GM21717 (cell line): Measurements from ENCODE around the gene CNOT1.
"Not testable (repeated sequence)": the region's sequence is repeated elsewhere in the genome, so short reads cannot be mapped to it uniquely, and the experiment has no call there.

Experiments
- ATAC-seq: cut with Tn5 transposase; IDR thresholded peaks from one replicate; pipeline ENCODE4 v1.9.1; 2021; ENCODE audit warnings: mild to moderate bottlenecking, moderate library complexity; ENCODE audit not compliant: unreplicated experiment

The CNOT1 gene

DNA sequence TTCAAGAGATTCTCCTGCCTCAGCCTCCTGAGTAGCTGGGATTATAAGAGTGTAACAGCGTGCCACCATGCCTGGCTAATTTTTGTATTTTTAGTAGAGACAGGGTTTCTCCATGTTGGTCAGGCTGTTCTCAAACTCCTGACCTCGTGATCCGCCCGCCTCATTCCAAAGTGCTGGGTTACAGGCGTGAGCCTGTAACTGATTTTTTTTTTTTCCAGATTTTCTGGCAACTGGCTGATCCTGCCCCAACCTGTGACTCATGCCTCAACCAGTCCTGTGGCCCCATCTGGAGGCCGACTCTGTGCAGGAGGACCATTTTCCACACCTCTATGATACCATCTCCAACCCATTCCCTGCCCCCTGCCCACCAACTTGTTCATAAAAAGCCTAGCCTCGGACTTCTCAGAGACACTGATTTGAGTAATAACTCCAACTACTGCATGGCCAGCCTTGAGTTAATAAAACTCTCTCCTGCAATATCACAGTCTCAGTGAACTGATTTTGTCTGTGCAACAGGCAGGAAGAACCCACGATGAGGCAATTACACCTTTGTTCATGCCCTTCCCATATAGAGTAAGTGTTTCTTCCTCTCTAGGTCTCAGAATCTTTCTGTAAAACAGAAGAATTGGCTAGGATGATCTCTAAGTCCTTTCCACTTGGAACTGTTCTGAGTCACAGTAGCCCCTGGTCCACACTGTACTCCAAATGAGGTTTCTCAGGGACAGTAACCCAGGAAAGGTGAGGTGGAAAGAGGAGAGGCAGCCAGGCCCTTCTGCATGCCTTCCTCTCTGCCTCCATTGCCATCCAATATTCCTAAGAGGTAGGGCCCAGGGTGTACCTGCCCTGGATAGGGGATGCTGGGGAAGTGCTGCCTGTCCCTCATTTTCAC is 8.8 kb upstream of the CNOT1 start:
- no peak for ATAC-seq

DNA sequence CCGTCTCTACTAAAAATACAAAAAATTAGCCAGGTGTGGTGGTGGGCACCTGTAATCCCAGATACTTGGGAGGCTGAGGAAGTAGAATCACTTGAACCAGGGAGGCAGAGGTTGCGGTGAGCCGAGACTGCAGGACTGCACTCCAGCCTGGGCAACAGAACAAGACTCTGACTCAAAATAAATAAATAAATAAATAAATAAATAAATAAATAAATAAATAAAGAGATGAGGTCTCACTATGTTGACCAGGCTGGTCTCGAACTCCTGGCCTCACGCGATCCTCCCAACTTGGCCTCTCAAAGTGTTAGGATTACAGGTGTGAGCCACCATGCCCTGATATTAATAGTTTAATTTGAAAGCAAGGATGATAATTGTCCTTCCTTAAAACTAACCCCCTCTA is 7.4 kb upstream of the CNOT1 start:
- ATAC-seq = not testable (repeated sequence)

DNA sequence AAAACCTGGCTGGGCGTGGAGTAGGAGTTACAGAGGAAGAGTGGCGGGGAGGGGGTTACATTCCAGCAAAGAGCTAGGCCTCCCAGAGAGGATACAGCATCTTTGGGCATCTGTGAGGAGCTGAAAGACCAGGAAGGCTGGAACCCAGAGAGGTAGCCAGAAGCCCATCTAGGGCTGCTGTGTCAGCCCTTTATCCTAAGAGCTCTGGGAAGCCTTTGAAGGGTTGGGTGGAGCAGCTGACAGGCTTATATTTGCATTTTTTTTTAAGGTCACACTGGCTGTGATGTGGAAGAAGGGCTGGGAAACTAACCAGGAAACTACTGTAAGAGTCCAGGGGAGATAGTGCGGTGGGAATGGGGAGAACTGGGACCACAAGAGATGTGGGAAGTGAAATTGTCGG is 6.8 kb upstream of the CNOT1 start:
- ATAC-seq = no peak

DNA sequence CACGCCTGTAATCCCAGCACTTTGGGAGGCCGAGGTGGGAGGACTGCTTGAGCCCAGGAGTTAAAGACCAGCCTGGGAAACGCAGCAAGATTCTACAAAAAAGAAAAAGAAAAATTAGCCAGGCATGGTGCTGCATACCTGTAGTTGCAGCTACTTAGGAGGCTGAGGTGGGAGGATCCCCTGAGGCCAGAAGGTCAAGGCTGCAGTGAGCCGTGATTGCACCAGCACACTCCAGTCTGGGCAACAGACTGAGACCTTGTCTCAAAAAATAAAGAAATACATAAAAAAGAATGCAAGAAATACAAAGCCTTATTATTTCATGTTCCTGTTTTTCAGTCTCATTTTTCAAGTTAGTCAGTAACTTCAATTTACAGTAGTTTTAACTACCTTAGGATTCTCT is 5.9 kb upstream of the CNOT1 start:
- ATAC-seq = no peak

DNA sequence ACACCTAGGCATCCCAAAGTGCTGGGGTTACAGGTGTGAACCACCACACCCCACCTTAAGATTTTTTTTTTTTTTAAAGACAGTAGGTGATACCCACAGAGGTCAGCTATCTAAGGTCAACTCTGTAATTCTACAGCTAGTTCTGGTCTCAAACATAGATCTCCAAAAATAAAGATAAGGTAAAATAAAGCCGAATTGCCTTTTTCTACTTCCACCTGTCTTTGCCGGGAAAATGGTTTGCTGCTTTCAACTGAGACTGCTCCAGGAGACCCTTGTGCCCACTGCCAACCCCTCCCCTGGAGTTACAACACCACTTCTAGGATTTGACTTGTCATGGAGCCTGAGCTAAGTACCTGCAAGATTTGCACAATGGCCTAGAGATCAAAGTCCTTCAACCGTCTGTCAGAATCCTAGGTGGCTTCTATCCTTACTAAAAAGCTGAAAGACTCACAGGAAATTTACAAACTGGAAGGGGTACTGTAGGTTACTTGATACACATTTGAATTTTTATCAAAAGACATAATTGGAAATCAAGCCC is 4.7 kb upstream of the CNOT1 start:
- ATAC-seq = no peak

DNA sequence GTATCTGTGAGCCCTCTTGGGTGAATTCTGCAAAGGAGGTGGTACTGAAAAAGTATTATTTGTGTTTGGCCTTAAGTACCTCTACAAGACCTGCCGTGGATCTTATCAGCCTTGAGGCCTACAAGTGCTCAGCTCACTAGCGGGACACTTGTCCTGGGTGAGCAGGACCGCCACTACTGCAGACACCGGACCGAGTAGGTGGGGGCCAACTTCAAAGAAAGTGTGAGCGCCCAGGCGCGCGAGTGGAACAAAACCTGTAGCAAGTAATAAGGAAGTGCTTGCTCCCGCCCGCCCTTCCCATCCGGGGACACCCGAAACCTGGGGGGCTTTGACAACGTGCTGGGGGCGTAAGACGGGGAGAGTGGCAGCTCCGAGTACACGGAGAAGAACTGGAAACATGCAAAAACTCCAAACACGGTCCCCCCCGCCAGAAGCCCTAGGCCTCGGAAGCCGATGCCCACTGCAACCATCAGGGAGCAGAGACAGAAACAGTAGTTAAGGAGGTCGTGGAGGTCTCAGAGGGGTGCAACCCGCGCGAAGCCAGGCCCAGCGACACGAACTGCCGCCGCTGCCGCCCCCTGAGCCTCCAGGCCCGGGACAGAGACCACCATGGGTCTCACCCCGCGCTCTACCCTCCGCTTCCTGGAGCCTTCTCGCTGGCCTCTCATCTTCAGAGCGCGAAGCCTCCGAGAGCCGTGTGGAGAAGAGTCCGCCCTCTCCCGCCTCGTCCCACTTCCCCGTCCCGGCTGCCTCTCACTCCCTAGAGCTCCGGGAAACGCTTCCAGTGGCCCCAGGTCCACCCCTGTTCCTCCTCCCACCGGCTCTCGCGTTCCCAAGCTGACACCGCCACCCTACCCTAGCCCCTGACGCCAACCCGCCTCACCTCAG is 537 bp downstream of the CNOT1 start:
- peak; percentile 6 for ATAC-seq

DNA sequence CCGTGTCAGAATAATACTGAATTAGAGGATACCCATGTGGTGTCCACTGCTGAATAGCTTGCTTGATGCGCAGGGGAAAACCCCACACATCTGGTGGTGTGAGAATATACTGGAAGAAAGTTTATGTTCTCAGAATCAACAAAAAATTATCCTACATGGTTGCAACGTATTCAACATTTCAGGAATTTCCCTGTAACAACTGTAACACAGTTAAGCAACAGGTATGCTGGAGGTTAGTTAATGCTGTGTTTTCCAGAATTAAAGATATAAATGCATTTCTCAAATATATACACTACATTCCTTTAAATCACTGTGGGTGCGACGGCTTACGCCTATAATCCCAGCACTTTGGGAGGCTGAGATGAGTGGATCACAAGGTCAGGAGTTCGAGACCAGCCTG is 5.4 kb downstream of the CNOT1 start:
- ATAC-seq = no peak

DNA sequence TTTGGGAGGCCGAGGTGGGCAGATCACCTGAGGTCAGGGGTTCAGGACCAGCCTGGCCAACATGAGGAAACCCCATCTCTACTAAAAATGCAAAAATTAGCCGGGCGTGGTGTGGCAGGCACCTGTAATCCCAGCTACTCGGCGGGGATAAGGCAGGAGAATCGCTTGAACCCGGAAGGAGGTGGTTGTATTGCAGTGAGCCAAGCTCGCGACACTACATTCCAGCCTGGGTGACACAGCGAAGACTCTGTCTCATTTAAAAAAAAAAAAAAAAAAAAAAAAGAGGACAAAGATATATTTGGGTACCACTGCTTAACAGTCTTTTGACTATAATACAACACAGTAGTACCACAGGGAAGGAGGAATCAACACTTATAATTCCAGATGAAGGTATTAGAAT is 9.2 kb downstream of the CNOT1 start:
- ATAC-seq = no peak

DNA sequence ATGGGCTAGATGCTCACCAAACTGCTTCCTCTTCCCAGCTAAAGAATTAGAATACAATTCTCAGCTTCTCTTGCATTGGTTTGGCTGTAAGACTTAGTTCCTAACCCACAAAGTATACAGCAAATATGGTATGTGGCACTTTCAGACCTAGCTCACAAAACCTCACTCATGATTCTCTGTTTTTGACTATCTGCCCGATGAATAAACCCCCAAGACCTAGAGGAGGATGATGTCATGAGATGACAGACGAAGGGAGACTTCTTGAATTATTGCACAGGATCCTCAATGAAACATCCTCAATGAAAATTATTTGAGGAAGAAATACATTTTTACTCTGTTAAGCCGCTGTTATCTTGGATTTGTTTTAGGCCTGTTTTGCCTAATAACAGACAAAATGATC is 14.3 kb downstream of the CNOT1 start:
- no peak for ATAC-seq

DNA sequence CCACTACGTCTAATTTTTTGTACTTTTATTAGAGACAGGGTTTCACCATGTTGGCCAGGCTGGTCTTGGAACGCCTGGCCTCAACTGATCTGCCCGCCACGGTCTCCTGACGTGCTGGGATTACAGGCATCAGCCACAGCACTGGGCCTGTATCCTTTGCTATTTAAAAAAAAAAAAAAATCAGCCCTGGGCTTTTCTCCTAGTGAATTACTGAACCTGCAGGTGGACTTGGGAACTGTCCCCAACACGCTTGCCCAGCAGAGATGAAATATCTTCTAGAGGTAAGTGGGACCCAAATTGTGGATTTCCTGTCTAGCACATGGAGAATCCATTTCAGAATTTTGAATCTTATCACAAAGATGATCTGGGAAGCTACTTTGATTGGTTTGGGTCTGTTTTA is 14.8 kb downstream of the CNOT1 start:
- no peak for ATAC-seq

DNA sequence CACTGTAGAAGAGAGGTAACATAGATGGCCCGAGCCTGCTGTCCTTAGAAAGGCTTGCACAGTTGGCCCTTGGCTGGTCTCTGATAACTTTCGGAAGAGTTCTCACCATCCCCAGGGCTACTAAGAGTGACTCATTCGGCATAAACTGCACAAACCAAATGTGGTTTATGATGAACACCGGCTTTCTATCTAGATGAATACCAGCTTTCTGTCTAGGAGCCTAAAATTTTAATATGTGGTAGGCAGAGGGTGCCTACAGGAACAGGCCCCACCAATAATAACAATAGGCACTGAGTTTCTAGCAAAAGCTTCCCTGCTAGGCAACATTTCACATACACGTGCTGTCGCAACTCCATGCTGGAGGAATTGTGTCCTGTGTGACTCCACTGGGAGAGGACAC is 15.4 kb downstream of the CNOT1 start:
- no peak for ATAC-seq

DNA sequence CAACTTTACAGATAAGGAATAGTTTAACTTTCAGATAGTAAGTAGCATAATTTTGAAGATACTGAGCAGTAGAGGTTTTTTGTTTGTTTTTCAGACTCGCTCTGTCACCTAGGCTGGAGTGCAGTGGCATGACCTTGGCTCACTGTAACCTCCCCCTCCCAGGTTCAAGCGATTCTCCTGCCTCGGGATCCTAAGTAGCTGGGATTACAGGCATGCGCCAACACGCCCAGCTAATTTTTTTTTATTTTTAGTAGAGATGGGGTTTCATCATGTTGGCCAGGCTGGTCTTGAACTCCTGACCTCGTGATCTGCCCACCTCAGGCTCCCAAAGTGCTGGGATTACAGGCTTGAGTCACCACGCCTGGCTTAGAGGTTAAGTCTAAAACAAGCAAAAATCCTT is 16.7 kb downstream of the CNOT1 start:
- ATAC-seq = not testable (repeated sequence)

DNA sequence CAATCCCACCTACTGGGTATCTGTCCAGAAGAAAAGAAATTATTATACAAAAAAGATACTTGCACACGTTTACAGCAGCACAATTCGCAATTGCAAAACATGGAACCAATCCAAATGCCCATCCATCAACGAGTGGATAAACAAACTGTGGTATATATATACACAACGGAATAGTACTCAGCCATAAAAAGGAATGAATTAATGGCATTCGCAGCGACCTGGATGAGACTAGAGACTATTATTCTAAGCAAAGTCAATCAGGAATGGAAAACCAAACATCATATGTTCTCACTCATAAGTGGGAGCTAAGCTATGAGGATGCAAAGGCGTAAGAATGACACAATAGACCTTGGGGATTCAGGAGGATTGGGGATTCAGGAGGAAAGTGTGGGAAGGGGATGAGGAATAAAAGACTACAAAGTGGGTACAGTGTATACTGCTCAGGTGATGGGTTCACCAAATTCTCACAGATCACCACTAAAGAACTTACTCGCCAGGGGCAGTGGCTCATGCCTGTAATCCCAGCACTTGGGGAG is 21.0 kb downstream of the CNOT1 start:
- no peak for ATAC-seq

DNA sequence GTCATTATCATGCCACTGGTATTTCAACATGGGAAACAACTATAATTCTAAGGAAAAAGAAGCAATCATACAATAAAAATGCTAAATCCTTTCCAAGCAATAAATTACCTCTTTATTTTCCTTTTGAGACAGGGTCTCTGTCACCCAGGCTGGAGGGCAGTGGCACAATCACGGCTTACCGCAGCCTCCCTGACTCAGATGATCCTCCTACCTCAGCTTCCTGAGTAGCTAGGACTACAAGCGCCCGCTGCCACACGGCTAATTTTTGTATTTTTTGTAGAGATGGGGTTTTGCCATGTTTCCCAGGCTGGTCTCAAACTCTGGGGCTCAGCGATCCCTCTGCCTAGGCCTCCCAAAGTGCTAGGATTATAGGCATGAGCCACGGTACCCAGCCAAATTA is 24.1 kb downstream of the CNOT1 start:
- no peak for ATAC-seq

DNA sequence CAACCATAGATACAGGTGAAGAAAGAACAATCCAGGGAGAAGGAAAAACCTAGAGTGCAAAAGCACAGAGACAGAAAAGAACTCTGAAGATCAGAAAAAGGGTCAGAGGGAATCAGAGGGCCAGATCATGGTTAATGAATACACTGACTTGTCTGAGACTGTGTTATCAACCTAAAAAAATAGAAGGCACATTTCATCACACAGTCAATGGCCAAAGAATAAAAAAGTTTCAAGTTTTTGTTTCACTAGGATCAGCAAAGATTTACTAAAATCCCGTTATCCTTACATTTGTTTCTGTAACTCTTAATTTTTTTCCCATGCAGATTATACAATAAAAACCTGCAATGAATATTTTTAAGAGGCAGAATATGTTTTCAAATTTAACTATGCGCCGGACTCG is 38.5 kb downstream of the CNOT1 start:
- no peak for ATAC-seq

DNA sequence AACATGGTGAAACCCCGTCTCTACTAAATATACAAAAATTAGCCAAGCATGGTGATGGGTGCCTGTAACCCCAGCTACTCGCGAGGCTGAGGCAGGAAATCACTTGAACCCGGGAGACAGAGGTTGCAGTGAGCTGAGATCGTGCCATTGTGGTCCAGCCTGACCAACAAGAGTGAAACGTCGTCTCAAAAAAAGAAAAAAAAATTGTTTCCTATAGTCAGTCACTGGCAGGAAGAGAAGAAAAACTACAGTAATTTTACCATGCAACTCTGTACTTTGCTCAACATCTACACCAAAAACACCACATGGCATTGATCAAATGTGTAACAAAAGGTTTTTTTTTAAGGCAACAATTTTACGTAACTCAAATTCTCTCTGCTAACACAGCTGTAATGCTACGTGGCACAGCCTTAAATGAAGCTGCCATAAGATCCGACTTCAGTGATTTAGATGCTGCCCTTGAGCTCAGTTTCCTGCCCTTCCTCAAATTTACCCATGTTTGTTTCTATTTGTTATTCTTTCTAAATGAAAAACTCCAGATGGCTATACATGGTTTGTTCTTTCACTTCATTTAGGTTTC is 40.2 kb downstream of the CNOT1 start:
- ATAC-seq = no peak

DNA sequence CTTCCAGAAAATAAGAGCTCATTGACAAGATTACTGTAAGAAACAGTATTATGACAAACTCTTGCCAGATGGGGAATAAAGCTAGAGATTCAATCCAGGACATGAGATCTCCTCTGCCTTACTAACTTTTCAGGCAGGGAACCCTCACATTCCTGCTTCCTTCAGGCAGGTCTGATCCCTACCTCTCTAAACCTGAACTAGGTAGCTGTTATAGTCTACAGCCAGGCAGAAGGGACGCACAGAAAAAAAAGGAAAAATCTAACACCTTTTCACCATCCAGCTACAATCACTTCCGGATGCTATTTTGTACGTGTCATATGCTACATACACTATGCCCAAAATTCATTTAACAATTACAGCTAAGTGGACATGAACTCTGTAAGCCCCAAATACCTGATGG is 41.2 kb downstream of the CNOT1 start:
- ATAC-seq = no peak

DNA sequence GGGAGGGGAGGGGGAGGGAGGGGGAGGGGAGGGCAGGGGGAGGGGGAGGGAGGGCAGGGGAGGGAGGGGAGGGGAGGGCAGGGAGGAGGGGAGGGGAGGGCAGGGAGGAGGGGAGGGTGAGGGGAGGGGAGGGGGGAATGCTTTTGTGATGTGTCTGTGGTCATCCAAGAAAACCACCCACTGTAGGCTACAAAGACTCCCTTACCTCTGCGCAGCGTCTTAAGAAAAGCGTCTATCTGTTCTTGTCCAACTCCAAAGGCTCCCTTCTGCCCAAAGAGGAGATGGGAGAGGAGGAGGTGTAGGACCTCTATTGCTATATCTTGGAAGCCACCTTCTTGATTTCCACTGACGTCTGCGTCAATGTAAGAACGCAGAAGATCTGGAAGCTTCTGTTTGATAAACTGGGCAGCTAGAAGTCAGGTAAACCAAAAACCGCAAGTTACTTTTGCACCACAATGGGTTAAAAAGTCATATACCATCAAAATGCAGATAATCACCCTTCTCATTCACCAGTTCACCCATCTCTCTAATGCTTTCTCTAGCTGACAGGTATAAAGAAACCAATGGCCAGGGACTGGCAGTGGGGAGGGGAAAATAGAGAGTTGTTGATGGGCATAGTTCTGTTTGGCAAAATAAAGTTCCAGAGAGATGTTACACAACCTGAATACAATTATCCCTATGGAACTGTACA is 43.1 kb downstream of the CNOT1 start:
- ATAC-seq = no peak

DNA sequence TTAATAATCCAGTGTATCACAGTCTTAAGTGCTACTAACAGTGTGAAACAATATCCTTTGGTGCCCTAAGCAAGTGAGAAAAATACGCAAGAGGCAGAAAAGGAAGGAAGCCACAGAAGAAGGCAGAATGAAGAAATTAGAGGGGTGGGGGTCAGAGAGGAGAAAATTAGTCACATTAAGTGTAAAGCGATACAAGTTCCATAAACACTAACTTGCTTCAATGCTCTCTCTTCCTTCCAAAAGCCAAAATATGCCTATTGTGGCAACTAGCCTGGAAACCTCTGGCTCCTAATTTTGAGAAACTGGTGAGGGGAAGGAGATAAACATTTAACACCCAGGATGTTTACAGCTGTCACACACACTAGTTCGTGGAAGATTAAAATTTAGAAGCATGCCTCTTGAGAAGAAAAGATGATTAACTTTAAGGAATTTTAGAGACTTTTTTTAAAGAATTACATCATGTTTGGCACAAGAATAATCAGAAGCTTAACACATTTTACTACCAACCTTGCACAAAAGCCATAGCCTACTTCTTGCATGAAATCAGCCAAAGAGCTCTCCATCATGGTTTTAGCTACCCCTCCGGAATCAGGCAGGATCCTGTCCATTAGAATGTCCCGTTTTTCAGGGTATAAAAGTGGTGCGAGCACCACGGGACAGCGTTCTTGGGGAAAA is 44.7 kb downstream of the CNOT1 start:
- ATAC-seq = no peak
